Ecto neural progenitor cell (in vitro differentiated cells): ENCODE measurements around the gene BLVRB.

ENCODE experiments used
- DNase-seq: peaks from one replicate; pipeline ENCODE4 v3.0.0-alpha.2; 2018; ENCODE audit warnings: low spot score

The BLVRB gene

GRCh38 chr19:40403262-40403984, 62.1 kb downstream of the BLVRB start:
- DNase-seq, result peak; percentile 98

- DNase-seq, result no peak
Observed at GRCh38 chr19:40400559-40400958, 65.0 kb downstream of the BLVRB start.

GRCh38 chr19:40398417-40399131, 67.0 kb downstream of the BLVRB start:
- peak; percentile 85 for DNase-seq
